ENCODE results near the gene RNF217.

Gene RNF217

GRCh38 chr6:125063307-125063706 is 101.1 kb downstream of the RNF217 start:
- Histone ChIP-seq H2AFZ (ENCODE audit: low read depth, low read length) (no peak overlapping the region), H2BK120ac (ENCODE audit: low read depth, low read length) (no peak overlapping the region), H4K91ac (ENCODE audit: low read length) (no peak overlapping the region), H3K9ac (ENCODE audit: low read length) (no peak overlapping the region), H3K18ac (ENCODE audit: low read depth in 1 of 2, low read length in 2 of 2) (no peak overlapping the region), H2BK12ac (ENCODE audit: low read length in 2 of 2) (no peak overlapping the region), H4K8ac (ENCODE audit: low read length) (no peak overlapping the region), H3K4ac (ENCODE audit: low read depth in 1 of 2, low read length in 2 of 2) (no peak overlapping the region), H3K4me3 (ENCODE audit: insufficient read depth in 1 of 2, low read depth in 1 of 2, low read length in 2 of 2) (no peak overlapping the region), H3K27me3 (ENCODE audit: control insufficient read depth in 1 of 2, insufficient read depth in 1 of 2, low read length in 2 of 2) (no peaks in the 10 kb centered on the region), H3K79me1 (replicated peaks; ENCODE audit: low read length, poor library complexity, severe bottlenecking) (peaks cover 8% of the 10 kb centered on the region), H3K36me3 (ENCODE audit: control insufficient read depth in 1 of 2, insufficient read depth in 2 of 2, low read depth in 1 of 2, low read length in 2 of 2) (peaks cover 3 to 15% of the 10 kb centered on the region in 2 experiments), H2BK15ac (ENCODE audit: low read depth, poor library complexity, severe bottlenecking) (no peak overlapping the region), H3K4me1 (ENCODE audit: control insufficient read depth, insufficient read depth, low read depth, low read length) (no peaks in the 10 kb centered on the region), H2BK5ac (ENCODE audit: low read depth, low read length, poor library complexity, severe bottlenecking) (no peak overlapping the region), H3K23ac (ENCODE audit: low read length in 2 of 2) (no peak overlapping the region), H3K9me3 (ENCODE audit: control insufficient read depth, low read length) (no peaks in the 10 kb centered on the region), H2AK5ac (ENCODE audit: low read length, severe bottlenecking) (no peak overlapping the region), H3K14ac (ENCODE audit: low read length in 2 of 2) (no peak overlapping the region), H3K4me2 (ENCODE audit: low read length, poor library complexity, severe bottlenecking) (no peak overlapping the region), H3K27ac (ENCODE audit: low read length, poor library complexity, severe bottlenecking) (no peak overlapping the region)
- 80% methylated on average over 1 of the region's 2 CpGs for WGBS
- DNase-seq, result no peak

DNA sequence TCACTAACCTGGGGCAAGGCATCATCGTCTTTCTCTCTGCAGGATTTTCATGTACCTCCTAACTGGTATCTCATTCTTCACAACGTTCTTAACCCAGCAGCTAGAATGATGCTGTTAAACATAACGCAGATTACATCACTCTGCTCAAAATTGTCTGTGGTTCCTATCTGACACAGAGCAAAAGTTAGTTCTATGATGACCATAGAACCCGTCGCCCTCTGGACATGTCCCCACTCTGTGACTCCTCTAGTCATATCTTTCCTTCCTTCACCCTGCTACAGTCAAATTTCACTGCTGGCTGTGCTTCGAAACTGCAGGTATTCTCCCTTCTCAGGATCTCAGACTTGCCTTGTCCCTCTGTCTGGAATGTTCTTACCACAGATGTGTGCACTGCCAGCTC is 103.9 kb downstream of the RNF217 start:
- Histone ChIP-seq H3K18ac (ENCODE audit: low read depth in 1 of 2, low read length in 2 of 2) (peak overlapping the region in 1 of 2 experiments; percentile 14), H2BK12ac (ENCODE audit: low read length in 2 of 2) (peak overlapping the region in 1 of 2 experiments; percentile 47), H3K14ac (ENCODE audit: low read length in 2 of 2) (no peak overlapping the region), H3K9ac (ENCODE audit: low read length) (no peak overlapping the region), H3K23ac (ENCODE audit: low read length in 2 of 2) (no peak overlapping the region), H2BK15ac (ENCODE audit: low read depth, poor library complexity, severe bottlenecking) (no peak overlapping the region), H3K79me1 (replicated peaks; ENCODE audit: low read length, poor library complexity, severe bottlenecking) (peaks cover 8% of the 10 kb centered on the region), H3K4me3 (ENCODE audit: insufficient read depth in 1 of 2, low read depth in 1 of 2, low read length in 2 of 2) (no peak overlapping the region), H3K4me2 (ENCODE audit: low read length, poor library complexity, severe bottlenecking) (no peak overlapping the region), H2AK5ac (ENCODE audit: low read length, severe bottlenecking) (no peak overlapping the region), H2BK120ac (ENCODE audit: low read depth, low read length) (no peak overlapping the region), H4K91ac (ENCODE audit: low read length) (no peak overlapping the region), H3K4ac (ENCODE audit: low read depth in 1 of 2, low read length in 2 of 2) (no peak overlapping the region), H3K27ac (ENCODE audit: low read length, poor library complexity, severe bottlenecking) (no peak overlapping the region), H3K4me1 (ENCODE audit: control insufficient read depth, insufficient read depth, low read depth, low read length) (no peaks in the 10 kb centered on the region), H2BK5ac (ENCODE audit: low read depth, low read length, poor library complexity, severe bottlenecking) (no peak overlapping the region), H2AFZ (ENCODE audit: low read depth, low read length) (no peak overlapping the region), H3K36me3 (ENCODE audit: control insufficient read depth in 1 of 2, insufficient read depth in 2 of 2, low read depth in 1 of 2, low read length in 2 of 2) (peaks cover 0 to 8% of the 10 kb centered on the region in 2 experiments), H3K27me3 (ENCODE audit: control insufficient read depth in 1 of 2, insufficient read depth in 1 of 2, low read length in 2 of 2) (no peaks in the 10 kb centered on the region), H3K9me3 (ENCODE audit: control insufficient read depth, low read length) (no peaks in the 10 kb centered on the region), H4K8ac (ENCODE audit: low read length) (no peak overlapping the region)
- 96% methylated on average over 6 of the region's 6 CpGs for WGBS
- no peak for DNase-seq

- Histone ChIP-seq H3K4ac (ENCODE audit: low read depth in 1 of 2, low read length in 2 of 2) (no peak overlapping the region), H4K91ac (ENCODE audit: low read length) (no peak overlapping the region), H3K9me3 (ENCODE audit: control insufficient read depth, low read length) (no peaks in the 10 kb centered on the region), H2AFZ (ENCODE audit: low read depth, low read length) (no peak overlapping the region), H3K4me3 (ENCODE audit: insufficient read depth in 1 of 2, low read depth in 1 of 2, low read length in 2 of 2) (no peak overlapping the region), H2AK5ac (ENCODE audit: low read length, severe bottlenecking) (no peak overlapping the region), H3K18ac (ENCODE audit: low read depth in 1 of 2, low read length in 2 of 2) (no peak overlapping the region), H3K27ac (ENCODE audit: low read length, poor library complexity, severe bottlenecking) (no peak overlapping the region), H2BK120ac (ENCODE audit: low read depth, low read length) (no peak overlapping the region), H3K27me3 (ENCODE audit: control insufficient read depth in 1 of 2, insufficient read depth in 1 of 2, low read length in 2 of 2) (no peaks in the 10 kb centered on the region), H3K14ac (ENCODE audit: low read length in 2 of 2) (no peak overlapping the region), H3K4me1 (ENCODE audit: control insufficient read depth, insufficient read depth, low read depth, low read length) (no peaks in the 10 kb centered on the region), H4K8ac (ENCODE audit: low read length) (no peak overlapping the region), H3K4me2 (ENCODE audit: low read length, poor library complexity, severe bottlenecking) (no peak overlapping the region), H3K9ac (ENCODE audit: low read length) (no peak overlapping the region), H2BK12ac (ENCODE audit: low read length in 2 of 2) (no peak overlapping the region), H2BK15ac (ENCODE audit: low read depth, poor library complexity, severe bottlenecking) (no peak overlapping the region), H3K23ac (ENCODE audit: low read length in 2 of 2) (no peak overlapping the region), H2BK5ac (ENCODE audit: low read depth, low read length, poor library complexity, severe bottlenecking) (no peak overlapping the region), H3K79me1 (replicated peaks; ENCODE audit: low read length, poor library complexity, severe bottlenecking) (peaks cover 8% of the 10 kb centered on the region), H3K36me3 (ENCODE audit: control insufficient read depth in 1 of 2, insufficient read depth in 2 of 2, low read depth in 1 of 2, low read length in 2 of 2) (peaks cover 0 to 8% of the 10 kb centered on the region in 2 experiments)
- WGBS, result 53% methylated on average over 3 of the region's 3 CpGs
- DNase-seq, result peak; percentile 59
Measured at GRCh38 chr6:125066964-125067363, 104.7 kb downstream of the RNF217 start.

- no peaks in the 10 kb centered on the region for H3K27me3 ChIP-seq (ENCODE audit: control insufficient read depth in 1 of 2, insufficient read depth in 1 of 2, low read length in 2 of 2)
- no peak overlapping the region for H3K4me3 ChIP-seq (ENCODE audit: insufficient read depth in 1 of 2, low read depth in 1 of 2, low read length in 2 of 2)
- no peaks in the 10 kb centered on the region for H3K9me3 ChIP-seq (ENCODE audit: control insufficient read depth, low read length)
- H3K9ac ChIP-seq (ENCODE audit: low read length), result no peak overlapping the region
- H3K36me3 ChIP-seq (ENCODE audit: control insufficient read depth in 1 of 2, insufficient read depth in 2 of 2, low read depth in 1 of 2, low read length in 2 of 2), result peaks cover 0 to 8% of the 10 kb centered on the region in 2 experiments
- no peak overlapping the region for H2BK15ac ChIP-seq (ENCODE audit: low read depth, poor library complexity, severe bottlenecking)
- no peak overlapping the region for H2AFZ ChIP-seq (ENCODE audit: low read depth, low read length)
- H2BK120ac ChIP-seq (ENCODE audit: low read depth, low read length), result no peak overlapping the region
- no peak overlapping the region for H3K4ac ChIP-seq (ENCODE audit: low read depth in 1 of 2, low read length in 2 of 2)
- H2BK12ac ChIP-seq (ENCODE audit: low read length in 2 of 2), result peak overlapping the region in 1 of 2 experiments; percentile 52
- H3K23ac ChIP-seq (ENCODE audit: low read length in 2 of 2), result no peak overlapping the region
- H3K18ac ChIP-seq (ENCODE audit: low read depth in 1 of 2, low read length in 2 of 2), result no peak overlapping the region
- no peak overlapping the region for H3K27ac ChIP-seq (ENCODE audit: low read length, poor library complexity, severe bottlenecking)
- no peaks in the 10 kb centered on the region for H3K4me1 ChIP-seq (ENCODE audit: control insufficient read depth, insufficient read depth, low read depth, low read length)
- peaks cover 8% of the 10 kb centered on the region for H3K79me1 ChIP-seq (replicated peaks; ENCODE audit: low read length, poor library complexity, severe bottlenecking)
- H4K91ac ChIP-seq (ENCODE audit: low read length), result no peak overlapping the region
- no peak for DNase-seq
- H3K4me2 ChIP-seq (ENCODE audit: low read length, poor library complexity, severe bottlenecking), result no peak overlapping the region
- H2AK5ac ChIP-seq (ENCODE audit: low read length, severe bottlenecking), result no peak overlapping the region
- no peak overlapping the region for H2BK5ac ChIP-seq (ENCODE audit: low read depth, low read length, poor library complexity, severe bottlenecking)
- no peak overlapping the region for H3K14ac ChIP-seq (ENCODE audit: low read length in 2 of 2)
- 95% methylated on average over 1 of the region's 1 CpG for WGBS
- H4K8ac ChIP-seq (ENCODE audit: low read length), result no peak overlapping the region
Measured at GRCh38 chr6:125067552-125067951, 105.3 kb downstream of the RNF217 start.
